SH-SY5Y (cell line): ENCODE measurements around the gene KL.

ENCODE experiments used
- GATA2 ChIP-seq: IDR thresholded peaks from 2 replicates; pipeline ENCODE4 v1.6.1; 2011; ENCODE audit warnings: mild to moderate bottlenecking, low read depth, low read length
- GATA3 ChIP-seq: IDR thresholded peaks from 2 replicates; pipeline ENCODE4 v1.6.1; 2011; ENCODE audit warnings: low read depth, mild to moderate bottlenecking, low read length, moderate library complexity

DNA sequence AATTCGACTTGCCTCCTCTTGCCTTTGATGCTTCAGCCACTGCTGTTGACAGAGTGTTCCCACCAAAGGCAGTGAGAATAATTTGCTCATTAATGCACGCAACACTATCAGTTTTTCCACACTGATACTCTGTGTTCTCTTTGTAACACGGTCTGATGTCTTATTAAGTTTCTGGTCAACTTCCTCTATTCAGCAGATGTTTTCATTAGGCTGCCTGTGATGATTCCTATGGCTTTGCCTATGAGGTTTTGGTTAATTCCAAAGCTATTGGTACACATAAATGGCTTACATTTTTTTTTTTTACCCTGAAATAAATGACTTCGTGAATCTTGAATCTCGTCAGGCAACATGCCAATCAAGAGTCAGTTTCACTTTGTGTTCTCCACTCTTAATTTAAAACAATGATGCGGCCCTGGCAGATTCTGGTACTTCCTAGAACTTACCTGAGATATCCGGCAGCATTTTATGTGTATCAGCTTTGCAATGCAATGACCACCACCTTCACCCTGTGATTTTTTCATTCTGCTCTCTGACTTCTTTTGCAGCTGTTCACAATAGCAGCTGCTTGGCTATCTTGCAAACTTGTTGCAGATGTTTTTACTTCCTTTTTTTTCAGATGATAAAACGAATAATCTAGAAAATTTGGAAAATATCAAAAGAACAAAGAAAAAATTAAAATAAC, 27.5 kb upstream of the KL start:
- TF ChIP-seq GATA2 (no peak), GATA3 (no peak)
